Fibroblast of skin of left biceps (primary cell): ENCODE data around the gene NOC4L.
"Not testable (repeated sequence)": the region's sequence is repeated elsewhere in the genome, so short reads cannot be mapped to it uniquely, and the experiment has no call there.

Source experiments
- DNase-seq, 2 experiments: peaks; one replicate each; pipeline ENCODE4 v3.0.0-alpha.2; 2013; ENCODE audit warnings: low read depth in 2 of 2

NOC4L gene

DNA sequence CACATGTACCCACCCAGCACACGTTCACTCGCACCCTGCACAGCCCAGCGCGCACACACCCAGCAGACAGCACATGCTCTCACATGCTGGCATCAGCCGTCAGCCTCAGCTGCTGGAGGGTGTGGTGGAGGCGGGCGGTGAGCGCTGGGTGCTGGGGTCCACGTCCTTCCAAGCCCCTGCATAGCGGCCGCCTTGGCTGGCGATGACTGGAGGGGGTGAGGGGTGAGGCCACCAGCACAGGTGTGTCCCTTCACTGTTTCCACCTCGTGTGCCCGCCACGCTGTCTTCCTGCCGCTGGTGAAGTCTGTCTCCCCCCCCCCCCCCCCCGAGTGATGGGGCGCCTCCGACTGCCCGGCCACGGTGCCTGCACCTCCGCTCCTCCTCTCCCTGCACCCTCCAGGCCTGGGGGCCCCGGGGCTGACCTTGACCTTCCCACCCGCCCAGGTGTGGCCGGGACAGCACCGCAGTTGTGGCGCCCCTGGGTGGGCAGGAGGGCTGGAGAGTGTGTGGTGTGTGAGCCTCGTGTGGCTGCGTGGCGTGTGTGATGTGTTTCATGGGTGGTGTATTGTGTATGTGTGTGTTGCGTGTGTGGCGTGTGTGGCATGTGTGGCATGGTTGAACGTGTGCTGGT is 37.4 kb downstream of the NOC4L start:
- DNase-seq, result no peak

DNA sequence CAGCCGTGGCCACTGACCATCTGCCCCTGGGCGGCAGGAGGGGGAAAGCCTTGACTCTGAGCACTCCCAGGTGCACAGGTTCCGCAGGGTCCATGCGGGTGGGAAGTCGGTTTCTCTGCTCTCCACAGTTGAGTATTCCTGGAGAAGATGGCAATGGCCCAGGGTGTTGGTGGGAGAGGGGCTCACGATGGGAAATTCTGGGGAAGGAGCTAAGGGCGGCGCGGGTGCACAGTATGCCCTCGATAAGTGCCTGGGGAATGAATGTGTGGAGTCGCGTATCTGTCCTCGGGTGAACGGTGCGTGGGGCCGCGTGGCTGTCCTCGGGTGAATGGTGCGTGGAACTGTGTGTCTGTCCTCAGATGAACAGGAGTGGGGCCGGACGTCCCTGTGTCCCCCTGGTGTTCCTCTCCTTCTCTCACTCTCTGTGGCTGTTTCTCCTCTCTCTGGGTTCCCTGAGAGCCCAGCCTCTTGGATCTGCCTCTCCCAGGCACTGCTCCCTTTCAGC is 38.0 kb downstream of the NOC4L start:
- no peak for DNase-seq

GRCh38 chr12:132182711-132183365 is 38.6 kb downstream of the NOC4L start:
- DNase-seq, result no peak

DNA sequence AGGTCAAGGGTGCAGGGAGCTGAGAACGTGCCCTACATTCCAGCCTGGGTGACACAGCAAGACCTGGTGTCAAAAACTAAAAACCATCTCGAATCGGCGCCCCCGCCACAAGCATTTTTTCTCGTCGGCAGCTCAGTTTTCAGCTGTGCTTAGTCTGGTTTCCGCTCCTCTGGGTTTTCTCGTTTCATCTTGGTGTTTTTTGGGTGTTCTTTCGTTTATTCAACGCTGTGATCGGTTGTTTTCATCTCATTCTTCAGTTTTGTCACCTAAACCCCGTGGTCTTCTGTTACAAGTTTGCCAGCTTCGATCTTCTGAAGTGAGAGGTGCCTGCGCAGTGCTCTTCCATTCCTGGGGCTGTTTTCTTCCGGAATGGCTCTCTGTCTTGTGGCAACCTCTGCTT is 41.4 kb downstream of the NOC4L start:
- DNase-seq, result no peak

DNA sequence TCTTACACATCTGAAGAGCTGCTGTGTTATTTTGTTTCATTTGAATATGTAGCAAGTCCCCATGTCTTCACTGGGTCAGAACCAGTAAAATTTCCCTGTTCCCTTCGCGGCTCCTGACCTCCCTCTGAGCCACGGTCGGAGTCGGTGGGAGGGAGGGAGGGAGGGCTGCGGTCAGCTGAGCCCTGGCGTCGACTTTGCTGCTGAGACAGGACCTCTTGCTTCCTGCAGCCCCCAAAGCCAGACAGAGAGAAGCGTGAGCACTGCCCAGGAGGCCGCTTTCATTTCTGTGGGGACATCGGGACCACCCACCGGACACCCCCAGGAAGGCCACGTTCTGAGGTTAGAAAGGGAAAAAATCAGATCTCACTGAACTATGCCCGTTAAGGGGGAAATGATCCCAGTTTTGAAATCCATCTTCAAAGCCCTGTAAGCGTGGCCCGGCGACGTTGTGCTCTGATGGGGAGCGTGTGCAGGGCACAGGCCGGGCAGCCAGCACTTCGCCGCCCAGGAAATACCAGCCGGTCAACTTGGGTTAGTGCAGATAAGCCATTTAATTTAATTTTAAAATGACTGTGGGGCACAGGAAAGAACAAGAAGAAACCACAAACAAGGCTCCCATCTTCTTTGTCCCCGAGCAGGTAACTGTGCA is 42.1 kb downstream of the NOC4L start:
- DNase-seq, result no peak

GRCh38 chr12:132186857-132187620 is 42.8 kb downstream of the NOC4L start:
- DNase-seq, result no peak

DNA sequence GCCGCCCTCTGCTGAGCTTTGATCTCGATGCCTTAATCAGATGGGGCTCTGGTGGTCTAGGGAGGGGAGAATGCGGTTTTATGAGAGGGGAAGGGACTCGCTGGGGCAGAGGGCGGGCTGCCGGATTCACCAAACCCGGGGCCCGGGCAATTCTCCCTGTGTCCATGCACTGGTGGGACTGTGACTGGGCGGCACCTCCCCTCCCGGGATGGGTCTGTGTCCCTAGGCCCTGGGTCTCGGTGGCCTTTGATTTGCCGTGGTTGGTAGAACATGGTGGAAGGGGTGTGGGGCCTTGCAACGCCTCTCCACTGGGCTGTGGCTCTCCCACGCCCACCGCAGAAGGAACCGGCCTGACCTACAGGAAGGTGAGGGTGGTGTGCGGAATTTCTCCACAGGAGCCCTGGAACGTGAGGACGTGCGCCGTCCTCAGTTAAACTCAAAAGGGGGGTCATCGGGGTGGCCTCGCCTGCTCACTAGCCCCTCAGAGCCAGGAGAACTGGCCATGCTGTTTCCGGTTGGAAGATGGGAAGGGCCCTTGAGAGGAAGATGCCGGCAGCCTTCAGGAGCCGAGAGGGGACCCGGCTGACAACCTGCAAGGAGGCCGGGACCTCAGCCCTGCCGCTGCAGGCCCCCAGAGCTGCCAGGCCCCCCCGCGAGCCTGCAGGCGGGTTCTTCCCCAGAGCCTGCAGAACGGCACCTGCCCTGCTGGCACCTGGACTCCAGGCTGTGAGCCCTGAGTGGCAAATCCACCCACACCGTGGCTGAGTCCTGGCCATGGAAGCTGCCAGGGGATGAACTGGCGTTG is 43.6 kb downstream of the NOC4L start:
- no peak for DNase-seq

GRCh38 chr12:132188451-132188901 is 44.2 kb downstream of the NOC4L start:
- DNase-seq, result no peak

DNA sequence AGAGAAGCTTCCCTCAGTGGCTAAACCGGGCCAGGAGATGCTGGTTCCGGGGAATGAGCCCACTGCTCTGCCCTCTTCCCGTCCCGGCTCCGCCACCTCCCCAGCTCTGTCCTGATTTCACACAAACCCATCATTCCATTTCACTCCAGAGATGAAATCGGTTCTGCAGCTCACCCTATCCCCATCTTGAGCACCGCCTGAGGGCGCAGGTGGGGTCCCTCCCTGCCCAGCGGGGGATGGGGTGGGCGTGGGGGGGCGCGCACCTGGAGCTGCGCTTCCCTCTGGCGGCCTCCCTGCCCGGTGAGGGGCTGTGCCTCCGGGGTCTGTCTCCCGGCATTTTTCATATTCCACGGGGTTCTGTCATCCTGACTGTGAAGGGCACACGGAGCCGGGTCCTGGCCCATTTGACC is 44.7 kb downstream of the NOC4L start:
- DNase-seq, result no peak

DNA sequence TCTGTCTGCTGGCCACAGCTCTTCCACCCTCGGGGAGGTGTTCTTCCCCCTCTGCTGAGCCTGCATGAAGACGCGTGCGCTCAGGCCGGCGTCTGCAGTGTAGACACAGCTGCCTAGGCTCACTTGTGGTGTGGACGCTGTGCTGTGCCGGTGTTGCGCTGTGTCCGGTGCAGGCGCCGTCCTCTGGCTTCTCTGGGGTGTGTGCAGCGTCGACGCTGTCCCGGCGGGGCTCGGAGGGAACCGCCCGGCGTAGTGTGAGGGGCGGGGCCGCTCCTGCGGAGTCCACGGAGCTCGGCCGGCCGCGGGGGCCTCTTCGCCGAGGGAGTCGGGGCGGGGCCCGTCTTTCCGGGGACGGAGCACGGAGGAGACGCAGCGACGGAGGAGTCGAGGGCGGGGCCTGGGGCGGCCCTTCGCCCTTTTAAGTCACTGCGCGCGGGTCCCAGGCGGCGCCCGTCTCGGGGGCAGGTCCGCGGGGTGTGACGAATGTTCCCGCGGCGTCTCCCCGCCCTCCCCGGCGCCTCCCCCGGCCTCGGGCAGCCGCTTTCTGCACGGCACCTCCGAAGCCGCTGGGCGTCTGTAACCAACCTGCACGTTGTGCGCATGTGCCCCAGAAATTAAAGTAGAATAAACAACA is 45.2 kb downstream of the NOC4L start:
- peak; percentile 50 to 60 for DNase-seq

DNA sequence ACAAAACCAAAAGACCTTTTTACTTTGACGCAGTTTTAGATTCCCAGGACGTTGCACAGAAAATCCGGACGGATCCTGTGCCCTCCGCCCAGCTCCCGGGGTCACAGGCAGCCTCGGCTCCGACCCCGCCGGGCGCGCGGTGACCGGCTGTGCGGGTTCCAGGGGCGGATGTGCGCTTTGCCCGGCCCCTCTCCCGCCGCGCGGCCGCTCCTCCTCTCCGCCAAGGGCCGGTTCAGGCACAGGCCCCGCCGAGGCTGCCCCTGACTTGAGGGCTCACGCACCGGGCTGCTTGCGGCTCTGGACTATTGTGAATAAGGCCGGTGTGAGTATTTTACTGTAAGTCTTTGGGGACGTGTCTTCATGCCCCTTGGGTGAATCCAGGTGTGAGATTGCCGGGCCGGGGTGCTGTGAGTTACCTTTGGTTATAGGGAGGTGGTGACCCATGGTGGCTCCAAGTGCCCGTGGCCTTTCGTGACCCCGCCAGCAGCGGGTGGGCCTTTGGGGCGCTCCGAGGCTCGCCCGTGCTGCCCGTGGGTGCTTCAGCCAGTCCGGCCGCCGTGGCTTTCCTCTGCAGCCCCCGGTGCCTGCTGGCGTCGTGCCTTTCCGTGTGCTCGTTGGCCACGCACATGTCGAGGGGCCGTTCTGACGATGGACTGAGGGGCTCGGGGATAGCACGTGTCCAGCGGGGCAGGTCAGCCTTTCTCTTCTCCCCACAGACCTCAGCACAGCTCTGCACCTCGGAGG is 45.9 kb downstream of the NOC4L start:
- DNase-seq, result no peak

DNA sequence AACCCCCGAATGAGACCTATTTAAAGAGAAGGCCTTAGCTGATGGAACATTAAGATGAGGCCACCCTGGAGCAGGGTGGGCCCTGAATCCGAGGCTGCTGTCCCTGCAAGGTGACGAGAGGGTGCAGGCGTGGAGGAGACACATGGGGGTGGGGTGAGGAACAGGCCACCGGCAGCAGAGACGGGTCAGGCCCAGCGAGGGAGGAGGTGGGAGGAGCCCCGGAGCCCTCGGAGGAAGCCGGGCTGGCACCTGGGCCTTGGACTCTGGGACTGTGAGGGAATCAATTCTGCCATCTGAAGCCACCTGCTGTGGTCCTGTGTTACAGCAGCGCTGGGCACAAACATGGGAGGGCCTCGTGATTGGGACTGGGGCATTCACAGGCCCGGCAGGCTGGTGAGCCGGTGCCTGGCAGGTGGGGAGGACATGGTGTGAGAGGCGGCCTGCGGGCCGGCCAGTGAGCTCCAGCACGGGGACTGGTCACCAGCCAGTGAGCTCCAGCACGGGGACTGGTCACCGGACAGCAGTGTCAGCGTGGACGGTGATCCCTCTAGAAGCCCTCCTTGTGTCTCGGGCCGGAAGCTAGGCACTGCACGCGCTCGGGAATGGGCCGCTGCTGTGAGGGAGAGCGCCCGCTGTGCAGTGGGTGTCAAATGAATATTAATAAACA is 46.7 kb downstream of the NOC4L start:
- DNase-seq, result no peak

GRCh38 chr12:132191715-132192553 is 47.7 kb downstream of the NOC4L start:
- DNase-seq, result no peak

DNA sequence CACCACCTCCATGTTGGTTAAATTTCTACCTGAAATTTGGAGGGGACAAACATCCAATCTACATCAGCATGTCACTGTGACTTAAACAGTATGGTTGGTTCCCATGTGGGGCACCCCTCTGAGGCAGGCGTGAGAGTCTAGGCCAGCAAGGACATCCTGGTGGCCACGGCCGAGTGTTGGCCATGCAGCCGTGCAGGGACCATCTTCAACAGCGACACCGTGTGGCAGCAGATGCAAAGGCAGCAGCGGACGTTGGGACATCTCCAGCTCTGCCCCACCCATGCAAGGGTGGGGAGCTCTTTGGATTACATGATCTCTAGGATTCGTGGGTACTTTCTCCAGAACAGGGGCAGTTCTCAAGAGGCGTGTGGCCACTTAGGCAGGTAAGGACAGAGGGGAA is 49.8 kb downstream of the NOC4L start:
- DNase-seq, result no peak

- DNase-seq, result no peak
Measured at GRCh38 chr12:132194556-132194955, 50.3 kb downstream of the NOC4L start.

DNA sequence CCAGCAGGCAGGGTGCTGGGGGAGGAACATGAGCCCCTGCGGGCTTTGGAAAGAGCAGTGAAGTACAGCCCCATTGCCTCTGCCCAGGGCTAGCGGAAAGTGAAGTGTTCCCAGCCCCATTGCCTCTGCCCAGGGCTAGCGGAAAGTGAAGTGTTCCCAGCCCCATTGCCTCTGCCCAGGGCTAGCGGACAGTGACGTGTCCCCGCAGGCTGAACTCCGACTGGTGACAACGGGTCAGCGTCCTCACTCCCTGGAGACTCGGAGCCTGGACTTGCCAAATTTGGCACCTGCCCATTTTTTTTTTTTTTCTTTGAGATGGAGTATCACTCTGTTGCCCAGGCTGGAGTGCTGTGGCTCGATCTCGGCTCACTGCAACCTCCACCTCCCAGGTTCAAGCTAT is 51.0 kb downstream of the NOC4L start:
- not testable (repeated sequence) for DNase-seq

DNA sequence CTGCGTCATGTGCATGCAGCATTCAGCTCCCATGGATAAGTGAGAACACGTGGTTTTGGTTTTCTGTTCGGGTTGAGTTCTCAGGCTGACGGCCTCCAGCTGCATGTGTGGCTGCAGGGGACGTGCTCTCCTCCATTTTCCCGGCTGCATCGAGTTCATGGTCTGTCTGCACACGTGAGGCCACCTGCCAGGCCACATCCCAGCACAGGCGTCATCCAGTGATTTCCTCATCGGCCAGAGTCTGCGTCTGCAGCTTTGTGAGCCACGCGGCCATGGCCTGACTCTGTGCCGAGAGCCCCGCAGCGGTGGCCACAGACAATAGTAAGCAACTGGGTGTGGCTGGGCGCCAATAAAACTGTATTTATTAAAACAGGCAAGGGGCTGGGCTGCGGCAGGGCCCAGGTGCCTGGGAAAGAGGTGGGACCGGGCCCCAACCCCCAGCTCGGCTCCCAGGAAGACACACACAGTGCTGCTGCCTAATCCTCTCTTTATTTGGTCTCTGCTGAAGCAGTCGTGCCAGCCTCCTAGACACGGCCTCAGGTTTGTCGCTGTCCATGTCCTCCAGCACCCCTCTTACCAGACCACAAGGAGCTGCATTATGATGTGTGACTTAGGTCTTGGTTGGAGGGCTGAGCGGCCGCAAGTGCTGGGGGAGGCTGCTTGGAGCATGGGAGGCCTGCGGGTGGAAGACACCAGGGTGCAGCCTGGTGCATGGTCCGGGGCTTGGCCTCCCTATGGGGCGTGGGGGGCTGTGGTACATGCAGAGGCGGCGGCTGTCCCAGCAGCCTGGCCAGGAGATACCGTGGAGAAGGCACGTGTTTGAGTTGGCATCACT is 52.0 kb downstream of the NOC4L start:
- DNase-seq, result no peak

DNA sequence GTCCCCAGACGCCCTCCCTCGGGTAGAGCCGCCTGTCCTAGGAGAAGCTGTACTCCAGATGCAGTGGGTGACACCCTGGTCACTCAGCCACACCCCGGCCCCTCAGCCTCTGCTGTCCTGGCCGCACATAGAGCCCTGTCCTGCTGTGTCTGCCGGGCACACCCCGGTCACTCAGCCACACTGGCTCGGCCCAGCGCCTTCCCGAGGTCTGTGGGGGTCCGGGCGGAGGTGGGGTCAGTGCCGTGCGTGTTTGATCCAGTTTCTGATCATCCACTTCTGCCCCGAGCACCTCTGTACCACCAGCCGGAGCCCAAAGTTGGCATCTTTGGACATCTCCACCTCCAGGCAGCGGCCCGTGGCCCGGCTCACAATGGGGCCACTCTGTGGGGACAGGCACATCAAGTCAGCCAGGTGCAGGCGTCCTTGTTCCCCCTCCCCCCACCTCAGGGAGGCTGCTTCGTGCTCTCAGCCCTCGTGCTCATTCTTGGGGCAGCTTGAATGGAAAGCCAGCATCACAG is 52.7 kb downstream of the NOC4L start:
- no peak for DNase-seq
